Measurements from ENCODE around the gene RELL2. TPM values are rescaled to one million over a fixed set of nuclear protein-coding genes. Genes with fewer than 3 reads are reported as not detected.

RELL2 gene
- total RNA-seq, 1 experiment from 2014 or later: 8.7 TPM

DNA sequence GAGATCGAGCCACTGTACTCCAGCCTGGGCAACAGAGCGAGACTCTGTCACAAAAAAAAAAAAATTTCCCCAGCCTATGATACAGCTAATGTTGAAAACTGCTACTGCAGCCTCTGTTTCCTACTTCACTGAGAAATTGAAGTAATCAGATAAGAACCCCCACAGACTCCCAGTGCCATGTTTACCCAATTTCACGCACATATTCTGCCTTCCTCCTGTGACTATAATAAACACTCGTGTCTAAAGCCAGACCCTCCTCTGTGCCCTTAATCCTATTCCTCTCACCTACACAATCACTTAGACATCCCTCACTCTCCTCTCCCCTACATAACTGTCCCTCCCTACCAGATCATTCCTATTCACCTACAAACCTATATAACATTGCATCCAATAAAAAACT lies 38.9 kb downstream of the RELL2 start:
- POLR2A ChIA-PET: no interaction called here
- RAD21 ChIA-PET (ENCODE audit: low non-redundant PET in 1 of 2, low total read pairs in 2 of 2, uncharacterized antibody in 2 of 2, unreplicated experiment in 2 of 2): no interaction called here

DNA sequence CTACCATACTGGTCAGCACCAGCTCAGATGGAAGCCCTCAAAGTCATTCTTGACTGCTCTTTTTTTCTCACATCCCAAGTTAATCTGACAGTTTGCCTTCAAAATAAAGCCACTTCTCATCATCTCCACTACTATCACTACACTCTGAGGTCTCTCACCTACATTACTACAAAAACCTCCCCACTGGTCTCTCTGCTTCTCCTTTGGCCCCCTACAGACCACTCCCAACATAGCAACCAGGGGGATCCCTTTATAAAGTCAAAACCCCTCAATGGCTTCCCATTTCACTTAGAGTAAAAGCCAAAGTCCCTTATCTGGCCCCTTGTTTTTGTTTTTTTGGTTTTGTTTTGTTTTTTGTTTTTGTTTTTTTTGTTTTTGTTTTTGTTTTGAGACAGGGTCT lies 40.6 kb downstream of the RELL2 start:
- TF ChIP-seq FOSL1 (IDR thresholded peaks at IDR 0.05; ENCODE audit: low read depth): no peak
- TF ChIP-seq, protein P1, sequence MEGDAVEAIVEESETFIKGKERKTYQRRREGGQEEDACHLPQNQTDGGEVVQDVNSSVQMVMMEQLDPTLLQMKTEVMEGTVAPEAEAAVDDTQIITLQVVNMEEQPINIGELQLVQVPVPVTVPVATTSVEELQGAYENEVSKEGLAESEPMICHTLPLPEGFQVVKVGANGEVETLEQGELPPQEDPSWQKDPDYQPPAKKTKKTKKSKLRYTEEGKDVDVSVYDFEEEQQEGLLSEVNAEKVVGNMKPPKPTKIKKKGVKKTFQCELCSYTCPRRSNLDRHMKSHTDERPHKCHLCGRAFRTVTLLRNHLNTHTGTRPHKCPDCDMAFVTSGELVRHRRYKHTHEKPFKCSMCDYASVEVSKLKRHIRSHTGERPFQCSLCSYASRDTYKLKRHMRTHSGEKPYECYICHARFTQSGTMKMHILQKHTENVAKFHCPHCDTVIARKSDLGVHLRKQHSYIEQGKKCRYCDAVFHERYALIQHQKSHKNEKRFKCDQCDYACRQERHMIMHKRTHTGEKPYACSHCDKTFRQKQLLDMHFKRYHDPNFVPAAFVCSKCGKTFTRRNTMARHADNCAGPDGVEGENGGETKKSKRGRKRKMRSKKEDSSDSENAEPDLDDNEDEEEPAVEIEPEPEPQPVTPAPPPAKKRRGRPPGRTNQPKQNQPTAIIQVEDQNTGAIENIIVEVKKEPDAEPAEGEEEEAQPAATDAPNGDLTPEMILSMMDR (IDR thresholded peaks at IDR 0.05 in 2 of 3, conservative IDR thresholded peaks at IDR 0.05 in 1 of 3; ENCODE audit: borderline replicate concordance in 1 of 3, insufficient read depth in 1 of 3, low read depth in 2 of 3, low read length in 2 of 3): peak in 2 of 3 experiments; percentile 23 to 27; a peak in 2 of 6 replicates

More for the DNA sequence above, 38.9 kb downstream of the RELL2 start:
- ATAC-seq: no peak
- no peak overlapping the region for H3K9ac ChIP-seq (ENCODE audit: low read length)
- H4K20me1 ChIP-seq (ENCODE audit: insufficient read depth): no peaks in the 10 kb centered on the region
- H3K27ac ChIP-seq (ENCODE audit: low read depth, low read length): no peak overlapping the region
- no peak for DNase-seq (ENCODE audit: low read depth, low spot score)
- no TSS peak for BruUV-seq (replicated peaks)
- H3K27me3 ChIP-seq (ENCODE audit: insufficient read depth, low read length): no peaks in the 10 kb centered on the region
- no peaks in the 10 kb centered on the region for H3K9me3 ChIP-seq (ENCODE audit: control insufficient read depth in 1 of 2, insufficient read depth in 1 of 2, low read depth in 1 of 2, low read length in 2 of 2)
- H3K79me2 ChIP-seq (ENCODE audit: insufficient read depth, low read length): no peaks in the 10 kb centered on the region; the same call in 1 of the 2 replicates
- H3K4me1 ChIP-seq (ENCODE audit: control insufficient read depth in 1 of 2, insufficient read depth in 2 of 2, low read length in 2 of 2): peaks cover 3 to 4% of the 10 kb centered on the region in 2 experiments; a peak in 3 of 4 replicates
- CTCF ChIA-PET: no interaction called here
- H3K4me3 ChIP-seq (replicated peaks in 1 of 2; ENCODE audit: low read depth in 1 of 2, low read length in 2 of 2): no peak overlapping the region
- 0 out of 4 replicates have a peak, but pooled peaks cover 0 to 2% of the 10 kb centered on the region in 2 experiments for H3K36me3 ChIP-seq (ENCODE audit: control insufficient read depth in 1 of 2, insufficient read depth in 2 of 2, low read length in 2 of 2)
- no peak overlapping the region for H3K4me2 ChIP-seq (ENCODE audit: low read length)
- no peak for TF ChIP-seq FOSL1 (IDR thresholded peaks at IDR 0.05; ENCODE audit: low read depth)
- no peaks in the 10 kb centered on the region for H3K9me2 ChIP-seq (ENCODE audit: insufficient read depth)
- H2AFZ ChIP-seq (ENCODE audit: low read depth, low read length, poor library complexity, severe bottlenecking): no peak overlapping the region
- intact Hi-C loops (cut with micrococcal nuclease): no loop called here

More for the DNA sequence above, 40.6 kb downstream of the RELL2 start:
- Histone ChIP-seq H3K9ac (ENCODE audit: low read length) (no peak overlapping the region), H3K4me3 (replicated peaks in 1 of 2; ENCODE audit: low read depth in 1 of 2, low read length in 2 of 2) (no peak overlapping the region), H2AFZ (ENCODE audit: low read depth, low read length, poor library complexity, severe bottlenecking) (no peak overlapping the region), H4K20me1 (ENCODE audit: insufficient read depth) (no peaks in the 10 kb centered on the region), H3K79me2 (ENCODE audit: insufficient read depth, low read length) (no peaks in the 10 kb centered on the region; the same call in 1 of the 2 replicates), H3K9me3 (ENCODE audit: control insufficient read depth in 1 of 2, insufficient read depth in 1 of 2, low read depth in 1 of 2, low read length in 2 of 2) (no peaks in the 10 kb centered on the region), H3K27me3 (ENCODE audit: insufficient read depth, low read length) (no peaks in the 10 kb centered on the region), H3K9me2 (ENCODE audit: insufficient read depth) (no peaks in the 10 kb centered on the region), H3K4me2 (ENCODE audit: low read length) (no peak overlapping the region), H3K4me1 (ENCODE audit: control insufficient read depth in 1 of 2, insufficient read depth in 2 of 2, low read length in 2 of 2) (peaks cover 13 to 20% of the 10 kb centered on the region in 2 experiments), H3K27ac (ENCODE audit: low read depth, low read length) (no peak overlapping the region), H3K36me3 (ENCODE audit: control insufficient read depth in 1 of 2, insufficient read depth in 2 of 2, low read length in 2 of 2) (0 out of 4 replicates have a peak, but pooled peaks cover 0 to 2% of the 10 kb centered on the region in 2 experiments)
- no TSS peak for BruUV-seq (replicated peaks)
- ATAC-seq (no peak), DNase-seq (ENCODE audit: low read depth, low spot score) (no peak)
- CTCF ChIA-PET: no interaction called here
- intact Hi-C loops (cut with micrococcal nuclease): no loop called here
- POLR2A ChIA-PET: no interaction called here
- RAD21 ChIA-PET (ENCODE audit: low non-redundant PET in 1 of 2, low total read pairs in 2 of 2, uncharacterized antibody in 2 of 2, unreplicated experiment in 2 of 2): no interaction called here

Data from HCT116 (cell line).